HG03060 (cell line): Measurements from ENCODE around the gene TRABD2B.
"Not testable (repeated sequence)": the region's sequence is repeated elsewhere in the genome, so short reads cannot be mapped to it uniquely, and the experiment has no call there.

Experiments used
- ATAC-seq: cut with Tn5 transposase; IDR thresholded peaks from one replicate; pipeline ENCODE4 v1.9.1; 2021; ENCODE audit warnings: low read depth, moderate number of reproducible peaks; ENCODE audit not compliant: unreplicated experiment

The TRABD2B gene

DNA sequence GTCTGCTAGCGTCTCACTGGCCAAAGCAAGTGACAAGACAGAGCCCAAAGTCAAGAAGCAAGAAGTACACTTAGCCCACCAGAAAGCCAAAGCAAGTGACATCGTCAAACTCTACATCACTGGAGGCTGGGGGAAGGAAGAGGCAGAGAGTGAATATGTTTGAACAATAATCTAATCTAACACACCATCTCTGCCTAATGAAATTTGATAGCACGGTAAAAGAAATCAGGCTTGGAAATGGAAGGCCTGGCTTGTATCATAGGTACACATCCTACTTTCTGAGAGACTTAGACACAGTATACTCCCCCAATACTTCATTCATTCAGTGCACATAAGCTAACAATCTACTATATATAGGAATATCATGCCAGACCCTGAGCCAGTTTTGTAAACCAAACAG, 26.3 kb downstream of the TRABD2B start:
- no peak for ATAC-seq

DNA sequence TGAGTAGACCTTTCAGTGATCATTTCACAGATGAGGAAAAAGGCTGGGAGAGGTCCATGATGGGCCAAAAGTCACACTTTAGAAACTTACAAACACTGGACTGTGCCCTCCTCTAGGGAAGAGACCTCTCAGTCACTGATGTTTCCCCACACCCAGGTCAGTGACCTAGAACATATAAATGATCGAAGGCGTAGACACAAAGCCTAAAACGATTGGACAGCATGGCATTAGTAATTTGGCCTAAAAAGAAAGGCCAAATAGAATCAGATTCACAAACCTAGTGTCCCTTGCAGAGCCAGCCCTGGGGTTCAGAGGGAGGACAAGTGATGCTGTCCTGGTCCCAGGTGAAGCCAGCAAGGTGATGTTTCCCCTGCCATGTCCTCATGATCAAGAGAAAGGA, 27.7 kb downstream of the TRABD2B start:
- no peak for ATAC-seq

DNA sequence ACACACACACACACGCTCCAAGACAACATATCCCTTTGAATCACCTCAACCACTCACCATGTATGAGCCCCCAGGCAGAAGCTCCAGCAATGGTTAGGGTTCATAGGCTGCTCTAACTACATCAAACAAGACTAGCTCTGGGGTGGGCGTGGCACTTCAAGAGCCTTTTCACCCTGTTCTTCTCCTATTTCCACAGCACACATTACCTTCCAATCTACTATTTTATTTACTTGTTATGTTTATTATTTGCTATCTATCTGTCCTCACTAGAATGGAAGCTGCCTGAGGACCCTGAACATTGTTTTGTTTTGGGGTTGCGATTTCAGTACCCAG, 28.7 kb downstream of the TRABD2B start:
- ATAC-seq = no peak

DNA sequence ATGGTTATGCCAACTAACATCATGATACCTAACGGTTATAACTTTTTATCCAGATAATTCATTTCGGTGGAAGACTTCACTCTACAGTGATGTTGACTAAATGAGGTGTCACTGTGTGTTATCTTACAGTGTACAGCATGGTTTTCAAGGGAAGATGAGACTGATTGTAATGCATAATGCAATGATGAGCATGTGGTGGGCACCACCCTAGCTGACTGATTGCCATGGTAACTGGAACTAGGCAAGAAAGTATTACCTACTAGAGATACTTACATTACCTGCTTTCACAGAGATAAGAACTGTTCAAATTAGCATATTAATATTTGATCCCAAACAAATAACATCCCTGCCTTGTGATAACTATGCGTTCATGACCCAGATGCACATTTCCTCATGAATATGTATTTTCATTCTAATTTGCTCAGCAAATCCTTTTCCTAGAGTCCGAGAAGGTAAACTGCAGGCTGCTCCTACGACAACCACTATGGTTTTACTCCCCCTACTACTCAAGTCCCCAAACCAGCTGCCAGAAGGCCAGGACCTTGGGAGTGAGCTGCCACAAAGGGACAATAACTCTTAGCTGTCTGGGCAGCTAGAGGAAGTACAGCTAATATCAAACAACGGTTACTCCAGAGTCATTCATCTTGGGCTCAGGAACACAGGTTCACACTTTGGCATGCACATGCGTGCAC, 29.2 kb downstream of the TRABD2B start:
- no peak for ATAC-seq

DNA sequence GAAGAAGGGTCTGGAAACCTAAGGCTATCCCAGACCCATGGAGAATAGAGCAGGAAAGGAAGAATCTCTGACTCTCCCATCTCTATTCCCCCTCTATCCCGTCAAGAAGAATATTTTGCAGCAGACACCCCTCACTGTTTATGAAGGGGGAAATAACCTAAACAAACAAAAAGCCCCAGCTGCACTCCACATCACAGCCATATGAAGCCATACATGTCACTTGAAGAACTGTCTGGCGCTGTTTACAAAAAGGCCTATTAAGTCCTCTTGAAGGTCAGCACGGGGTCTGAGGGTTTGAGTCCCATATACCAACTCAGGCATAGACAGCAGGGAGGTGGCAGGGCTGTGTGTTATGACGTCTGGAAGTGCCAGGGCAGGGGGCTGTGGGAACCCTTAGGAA, 31.4 kb downstream of the TRABD2B start:
- ATAC-seq = no peak

DNA sequence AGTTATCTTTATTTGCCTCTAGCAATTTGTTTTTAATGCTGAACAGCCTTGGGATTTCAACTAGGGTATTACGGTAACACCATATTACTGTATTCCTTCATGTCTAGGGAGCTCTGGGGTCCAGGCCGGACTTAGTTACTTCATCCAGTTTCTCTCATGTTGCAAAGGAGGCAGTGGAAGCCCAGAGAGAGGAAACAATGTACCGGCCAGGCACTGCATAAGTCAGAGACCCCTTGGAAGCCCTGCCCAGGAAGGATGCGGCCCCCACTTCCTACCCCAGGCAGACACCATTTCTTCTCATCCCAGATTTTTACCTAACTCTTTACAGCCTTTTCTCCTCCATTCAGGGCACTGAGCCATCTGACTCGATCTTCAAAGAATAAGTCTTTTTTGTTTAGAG, 32.5 kb downstream of the TRABD2B start:
- ATAC-seq = no peak

DNA sequence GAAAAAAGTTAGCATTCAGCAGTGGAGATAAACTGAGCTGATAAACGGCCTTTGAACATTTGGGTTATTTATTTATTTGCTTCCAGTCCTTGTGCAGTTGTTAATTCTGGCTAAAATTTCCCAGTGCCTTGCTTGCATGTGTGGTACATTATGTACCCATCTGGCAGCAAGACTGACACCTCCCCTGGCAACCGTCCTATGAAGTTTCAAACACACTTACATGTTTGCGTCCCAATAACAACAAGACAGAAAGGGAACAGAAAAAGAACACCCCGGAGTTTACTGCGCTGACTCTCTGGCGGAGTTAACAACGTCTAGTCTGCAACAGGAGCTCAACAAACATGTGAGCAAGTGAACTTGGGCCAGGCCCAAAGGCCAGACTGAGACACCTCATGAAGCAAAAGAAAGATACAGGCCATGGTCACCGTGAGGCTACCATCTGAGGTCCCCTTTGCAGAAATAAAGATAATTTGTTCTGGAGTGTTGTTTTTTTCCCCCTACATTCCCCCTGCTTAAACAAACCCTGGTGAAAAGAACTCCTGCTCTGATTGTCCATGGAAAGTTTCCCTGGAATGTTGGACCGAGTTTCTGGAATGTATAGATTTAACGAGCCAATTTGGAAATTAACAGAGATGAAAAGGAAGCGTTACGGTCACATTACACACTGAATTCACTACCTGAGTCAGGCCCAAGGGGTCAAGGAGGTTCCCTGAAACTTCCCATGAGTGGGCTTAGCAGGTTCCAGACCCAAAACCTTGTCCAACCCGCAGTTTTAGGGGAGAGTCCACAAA, 33.4 kb downstream of the TRABD2B start:
- ATAC-seq = no peak

DNA sequence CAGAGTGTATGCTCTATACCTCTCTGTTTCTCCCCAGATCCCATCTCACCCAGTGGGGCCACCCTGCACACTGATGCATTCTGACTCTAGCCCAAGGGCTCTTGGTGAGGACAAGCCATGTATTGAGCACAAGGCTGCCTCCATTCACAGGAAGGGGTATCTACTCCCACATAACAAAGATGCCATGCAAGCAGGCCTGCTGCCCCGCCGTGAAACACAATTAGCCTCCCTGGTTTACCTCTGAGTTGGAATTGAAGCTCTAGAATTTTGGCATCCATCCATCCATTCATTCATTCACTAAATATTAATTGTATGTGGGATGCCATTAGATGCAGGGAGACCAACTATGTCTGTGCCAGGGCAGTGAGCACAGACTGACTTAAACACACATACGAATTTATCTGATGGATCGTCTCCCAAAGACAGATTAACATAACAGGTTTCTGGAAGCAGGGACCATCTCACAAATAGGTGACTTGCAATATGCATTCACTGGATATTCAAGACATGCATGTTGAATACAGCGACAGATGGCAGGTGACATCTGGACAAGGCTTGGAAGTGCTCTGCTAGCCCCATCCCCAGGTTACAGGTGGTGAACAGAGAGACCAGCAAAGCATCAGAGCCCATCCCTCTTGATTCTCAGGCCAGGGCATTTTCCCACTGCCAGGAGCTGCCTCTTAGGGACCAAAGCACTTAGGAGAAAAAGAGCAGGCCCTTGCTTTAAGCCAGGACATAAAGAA, 34.3 kb downstream of the TRABD2B start:
- no peak for ATAC-seq

DNA sequence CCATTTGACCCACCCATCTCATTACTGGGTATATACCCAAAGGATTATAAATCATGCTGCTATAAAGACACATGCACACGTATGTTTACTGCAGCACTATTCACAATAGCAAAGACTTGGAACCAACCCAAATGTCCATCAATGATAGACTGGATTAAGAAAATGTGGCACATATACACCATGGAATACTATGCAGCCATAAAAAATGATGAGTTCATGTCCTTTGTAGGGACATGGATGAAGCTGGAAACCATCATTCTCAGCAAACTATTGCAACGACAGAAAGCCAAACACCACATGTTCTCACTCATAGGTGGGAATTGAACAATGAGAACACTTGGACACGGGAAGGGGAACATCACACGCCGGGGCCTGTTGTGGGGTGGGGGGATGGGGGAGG, 35.4 kb downstream of the TRABD2B start:
- ATAC-seq = not testable (repeated sequence)

DNA sequence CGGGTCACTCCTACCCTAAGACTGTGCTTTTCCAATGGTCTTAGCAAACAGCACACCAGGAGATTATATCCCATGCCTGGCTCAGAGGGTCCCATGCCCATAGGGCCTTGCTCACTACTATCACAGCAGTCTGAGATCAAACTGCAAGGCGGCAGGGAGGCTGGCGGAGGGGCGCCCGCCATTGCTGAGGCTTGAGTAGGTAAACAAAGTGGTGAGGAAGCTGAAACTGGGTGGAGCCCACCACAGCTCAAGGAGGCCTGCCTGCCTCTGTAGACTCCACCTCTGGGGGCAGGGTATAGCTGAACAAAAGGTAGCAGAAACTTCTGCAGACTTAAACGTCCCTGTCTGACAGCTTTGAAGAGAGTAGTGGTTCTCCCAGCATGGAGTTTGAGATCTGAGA, 40.7 kb downstream of the TRABD2B start:
- ATAC-seq = not testable (repeated sequence)

DNA sequence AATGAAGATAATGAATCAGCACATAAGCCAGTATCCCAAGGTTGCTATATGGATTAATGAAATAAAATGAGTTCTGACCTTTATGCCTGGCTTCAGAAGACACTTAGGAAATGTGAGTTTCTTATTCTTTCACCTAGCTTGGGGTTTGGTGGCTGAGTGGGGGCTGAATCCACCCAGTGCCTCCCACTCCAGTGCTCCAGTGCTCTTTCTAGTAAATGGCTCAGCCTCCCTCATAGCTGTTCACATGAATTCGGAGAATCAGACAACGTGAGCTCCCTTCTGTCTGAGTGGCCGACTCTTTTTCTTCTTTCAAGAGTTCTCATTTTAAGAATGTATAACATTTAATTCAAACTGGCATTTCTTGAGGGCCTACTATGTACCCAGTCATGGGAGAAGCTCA, 43.5 kb downstream of the TRABD2B start:
- no peak for ATAC-seq

DNA sequence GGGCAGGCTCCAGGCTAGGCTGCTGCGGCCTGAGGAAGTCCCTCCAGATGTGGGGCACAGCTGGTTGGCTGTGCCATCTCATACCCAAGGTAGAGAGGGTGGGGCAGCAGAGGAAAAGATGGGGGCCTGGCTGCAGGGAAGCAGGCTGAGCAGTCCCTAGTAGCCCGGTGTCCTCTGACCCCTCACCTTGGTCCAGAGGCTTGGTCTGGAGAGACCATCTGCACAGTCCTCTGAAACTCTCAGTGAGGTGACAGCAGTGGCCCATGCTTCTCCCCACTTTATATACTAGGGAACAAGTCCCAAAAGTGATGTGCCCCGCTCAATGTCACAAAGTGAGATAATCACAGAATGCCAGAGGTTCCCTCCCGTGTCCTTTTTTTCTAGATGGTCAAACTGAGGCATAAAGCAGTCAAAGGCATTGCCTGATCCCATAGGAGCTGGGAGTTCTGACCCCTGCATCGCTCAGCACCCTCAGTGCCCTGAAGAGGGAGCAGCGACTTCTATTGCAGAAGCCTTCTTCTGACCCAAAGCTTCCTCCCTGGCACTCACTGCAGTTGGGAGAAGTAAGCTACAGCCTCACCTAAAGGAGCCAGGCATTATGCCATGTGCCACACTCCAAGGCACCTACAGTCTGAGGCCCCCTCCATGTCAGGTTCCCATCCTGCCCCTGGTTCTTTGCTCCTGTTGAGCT, 45.5 kb downstream of the TRABD2B start:
- ATAC-seq = no peak

DNA sequence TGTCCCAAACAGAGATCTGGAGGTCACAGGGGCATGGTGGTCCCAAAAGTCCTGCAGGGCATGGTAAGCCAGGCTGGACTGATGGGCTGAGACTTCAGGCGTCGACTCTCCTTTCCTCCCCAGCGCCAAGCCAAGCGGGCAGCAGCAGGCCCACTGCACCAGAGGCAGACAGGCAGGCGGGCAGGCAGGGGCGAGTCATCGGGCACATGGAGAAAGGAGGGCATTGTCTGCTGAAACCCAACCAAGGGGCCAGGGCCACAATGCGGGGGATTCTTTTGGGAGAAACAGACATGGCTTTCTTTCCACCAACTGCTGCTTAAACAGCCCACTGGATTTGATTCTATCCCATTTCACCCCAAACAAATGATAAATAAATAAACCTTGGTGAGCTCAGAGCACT, 46.2 kb downstream of the TRABD2B start:
- ATAC-seq = no peak

DNA sequence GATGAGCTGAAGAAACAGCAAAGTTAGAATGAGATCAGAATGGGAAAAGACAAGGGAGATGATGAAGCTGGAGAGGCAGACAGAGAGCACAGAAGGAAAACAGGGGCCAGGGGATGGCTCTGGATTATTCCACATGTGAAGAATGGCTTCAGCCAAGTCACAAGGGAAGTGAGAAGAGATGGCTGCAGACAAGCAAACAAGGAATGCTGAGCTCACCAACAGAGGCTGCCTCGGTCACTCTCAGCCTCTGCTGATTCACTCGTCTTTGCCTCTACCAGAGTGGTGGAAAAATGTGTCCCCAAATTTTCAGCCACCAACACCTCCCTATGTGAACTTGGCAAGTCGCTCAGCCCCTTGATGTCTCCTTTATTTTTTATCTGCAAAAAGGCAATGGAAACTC, 46.7 kb downstream of the TRABD2B start:
- ATAC-seq = no peak

DNA sequence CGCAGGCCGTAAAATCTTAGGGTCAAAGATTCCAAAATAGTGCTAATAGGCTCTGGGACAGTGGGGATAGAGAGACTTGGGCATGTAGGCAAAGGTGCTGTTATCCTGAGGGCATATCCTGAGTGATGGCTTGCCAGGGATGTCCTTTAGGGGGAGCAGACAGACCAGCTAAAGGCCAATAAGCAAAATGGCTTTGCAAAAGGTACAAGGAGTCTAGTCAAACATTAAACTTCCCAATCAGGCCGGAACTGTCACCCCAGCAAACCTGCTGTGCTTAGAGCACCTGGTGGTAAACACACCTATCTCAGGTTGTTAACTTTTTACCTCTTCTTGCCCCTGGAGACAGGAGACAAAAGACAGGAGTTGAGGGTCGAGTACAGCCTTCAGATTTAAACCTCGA, 49.1 kb downstream of the TRABD2B start:
- no peak for ATAC-seq

DNA sequence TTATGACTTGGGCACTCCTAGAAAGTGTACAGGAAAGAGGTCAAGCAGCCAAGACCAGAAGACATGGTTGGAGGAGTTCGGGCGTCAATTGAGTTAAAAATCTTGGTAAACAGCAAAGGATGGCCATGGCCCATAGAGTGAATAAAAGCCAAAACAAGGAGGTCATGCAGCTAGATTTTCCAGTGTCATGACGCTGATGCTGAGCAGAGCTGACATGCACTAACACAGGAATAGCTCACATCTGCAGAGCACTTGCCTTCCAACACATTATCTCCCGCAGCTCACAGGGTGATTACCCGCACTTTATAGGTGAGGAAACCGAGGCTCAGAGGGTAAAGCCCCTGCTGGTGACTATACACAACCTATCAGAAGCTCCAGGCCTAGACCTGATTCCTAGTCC, 49.7 kb downstream of the TRABD2B start:
- ATAC-seq = no peak

DNA sequence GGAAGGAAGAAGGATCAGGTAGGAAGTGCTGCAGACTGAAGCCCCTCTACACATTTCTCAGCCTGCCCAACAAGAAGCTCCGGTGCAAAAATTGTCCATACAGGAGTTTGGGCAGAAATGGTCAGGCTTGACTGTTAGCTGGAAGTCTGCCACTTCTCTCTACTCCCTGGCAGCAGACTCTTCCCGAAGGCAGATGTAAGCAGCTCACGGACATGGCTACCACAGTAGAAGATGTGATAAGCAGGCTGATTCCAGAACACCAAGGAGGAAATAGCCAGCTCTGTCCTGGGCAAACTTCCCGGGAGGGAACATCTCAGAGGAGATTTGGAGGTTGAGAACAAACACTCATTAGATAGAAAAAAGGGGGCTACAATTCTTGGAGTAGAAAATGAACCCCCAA, 52.6 kb downstream of the TRABD2B start:
- ATAC-seq = no peak

DNA sequence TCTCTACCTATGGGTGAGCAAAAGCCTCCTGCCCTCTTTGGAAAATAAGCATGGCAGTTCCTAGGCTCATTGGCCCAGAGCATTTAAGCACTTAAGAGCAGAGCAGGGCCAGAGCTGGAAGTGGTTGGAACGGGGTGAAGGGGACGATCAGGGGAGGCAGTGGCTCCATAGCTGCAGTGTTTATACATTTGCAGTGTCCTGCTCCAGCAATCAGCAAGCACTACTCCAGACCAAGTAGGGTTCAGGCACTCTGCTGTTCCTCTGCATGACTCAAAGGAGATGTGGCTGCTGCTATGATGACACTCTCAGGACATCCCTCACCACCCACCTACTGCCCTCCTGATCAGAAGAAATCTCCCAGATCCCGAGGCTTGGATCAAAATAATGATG, 55.0 kb downstream of the TRABD2B start:
- ATAC-seq = no peak

DNA sequence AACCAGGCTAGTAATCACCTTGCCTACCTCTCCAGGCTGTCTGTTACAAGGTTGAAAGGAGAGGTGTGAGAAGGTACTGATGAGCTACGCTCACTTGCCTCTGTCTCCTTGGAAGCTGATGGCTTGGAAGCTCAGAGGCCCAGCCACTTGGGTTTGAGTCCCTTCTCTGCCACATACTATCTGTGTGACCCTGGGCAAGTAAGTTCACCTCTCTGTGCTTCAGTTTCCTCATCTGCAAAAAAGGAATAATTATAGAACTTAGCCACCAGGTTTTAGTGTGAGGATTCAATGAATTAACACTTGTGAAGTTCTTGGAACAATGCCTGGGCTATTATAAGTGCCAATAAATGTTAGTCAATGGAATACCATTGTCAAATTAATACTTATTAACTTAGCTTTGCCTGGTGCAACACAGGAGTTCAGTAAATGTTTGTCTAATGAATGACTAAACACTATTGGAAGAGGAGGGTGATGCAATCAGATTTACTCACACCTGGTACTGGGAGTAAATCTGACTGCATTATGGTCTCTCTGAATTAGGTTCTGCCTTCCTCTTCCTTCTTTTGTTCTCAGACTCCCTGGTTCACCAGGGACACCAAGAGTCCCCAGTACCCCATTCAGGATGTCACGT, 55.5 kb downstream of the TRABD2B start:
- ATAC-seq = no peak

DNA sequence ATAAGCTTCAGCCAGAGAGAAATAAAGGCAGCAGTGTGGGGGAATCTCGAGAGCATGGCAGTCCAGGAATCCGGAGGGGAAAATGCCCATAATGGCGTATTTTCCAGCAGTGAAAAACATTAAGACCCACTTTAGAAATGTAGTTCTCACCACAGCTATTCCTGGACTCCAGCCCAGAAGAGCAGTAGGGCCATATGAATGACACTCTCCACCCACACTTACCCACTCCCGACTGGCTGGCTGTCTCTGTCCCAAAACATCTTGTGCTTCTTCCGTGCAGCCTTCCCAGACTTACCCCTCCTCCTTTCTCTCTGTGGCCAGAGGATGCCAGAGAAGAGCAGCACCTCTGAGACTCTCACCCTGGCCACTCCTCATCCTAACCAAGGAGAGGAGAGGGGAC, 56.4 kb downstream of the TRABD2B start:
- no peak for ATAC-seq

DNA sequence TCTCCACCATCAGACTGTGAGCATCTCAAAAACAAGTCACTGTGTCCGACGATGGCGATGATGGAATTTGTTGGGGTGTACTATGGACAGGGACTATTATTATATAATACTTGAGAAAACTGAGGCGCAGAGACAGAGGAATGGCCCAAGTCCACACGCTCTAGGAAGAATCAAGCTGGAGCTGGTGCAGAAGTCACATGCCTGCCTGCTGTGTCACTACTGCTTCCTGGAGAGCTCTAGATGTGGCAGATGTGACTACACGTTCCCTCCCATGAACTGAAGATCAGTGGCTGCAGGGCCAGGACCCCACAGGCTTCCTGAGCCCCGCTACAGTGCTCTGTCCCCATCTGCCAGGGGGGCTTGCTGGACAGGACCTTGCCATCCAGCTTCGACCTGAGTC, 56.9 kb downstream of the TRABD2B start:
- ATAC-seq = no peak
